ENCODE data around the gene CAPN10.

- TF ChIP-seq EZH2 (IDR thresholded peaks at IDR 0.05; ENCODE audit: insufficient read depth, poor library complexity, severe bottlenecking) (no peak), EZH2phosphoT487 (IDR thresholded peaks at IDR 0.05; ENCODE audit: insufficient read depth, low read depth) (no peak)
These were observed 50.8 kb downstream of the CAPN10 start for GRCh38 chr2:240637116-240637900.

Data from GM23248 (cell line).